ENCODE data around the gene CCNG1. TPM values are rescaled to one million over a fixed set of nuclear protein-coding genes. Genes with fewer than 3 reads are reported as not detected.

Gene CCNG1
- polyA plus RNA-seq, 1 donor from 2014 or later: 106 TPM

DNA sequence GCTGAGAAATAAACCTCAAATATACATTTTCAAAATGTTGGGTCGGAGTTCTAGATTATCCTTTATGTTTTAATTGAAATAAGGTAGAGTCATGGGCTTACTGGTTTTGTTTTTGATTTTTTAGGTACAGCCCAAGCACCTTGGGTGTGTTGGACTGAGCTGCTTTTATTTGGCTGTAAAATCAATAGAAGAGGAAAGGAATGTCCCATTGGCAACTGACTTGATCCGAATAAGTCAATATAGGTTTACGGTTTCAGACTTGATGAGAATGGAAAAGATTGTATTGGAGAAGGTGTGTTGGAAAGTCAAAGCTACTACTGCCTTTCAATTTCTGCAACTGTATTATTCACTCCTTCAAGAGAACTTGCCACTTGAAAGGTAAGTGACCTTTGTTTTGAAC, 3.6 kb downstream of the CCNG1 start:
- Histone ChIP-seq H4K20me1 (ENCODE audit: insufficient read depth) (no peaks in the 10 kb centered on the region), H3K27ac (ENCODE audit: low read length) (no peak overlapping the region), H3K36me3 (ENCODE audit: insufficient read depth, low read length) (no peaks in the 10 kb centered on the region), H3K79me2 (replicated peaks; ENCODE audit: insufficient read depth, low read length) (peaks cover 42% of the 10 kb centered on the region), H3F3A (ENCODE audit: insufficient read depth, low read length, poor library complexity, severe bottlenecking) (no peaks in the 10 kb centered on the region), H3K9ac (ENCODE audit: low read length) (no peak overlapping the region), H3K4me2 (ENCODE audit: low read length) (no peak overlapping the region), H3K27me3 (ENCODE audit: insufficient read depth, low read depth, low read length) (no peaks in the 10 kb centered on the region), H3K4me3 (ENCODE audit: low read length) (peak overlapping the region; percentile 86), H2AFZ (ENCODE audit: low read depth, low read length) (no peak overlapping the region), H3K9me3 (ENCODE audit: low read length) (no peaks in the 10 kb centered on the region), H3K9me2 (ENCODE audit: insufficient read depth, low read length) (no peaks in the 10 kb centered on the region)
- TF ChIP-seq SMC3 (conservative IDR thresholded peaks at IDR 0.05; ENCODE audit: poor library complexity): no peak
- TF ChIP-seq EZH2 (IDR thresholded peaks at IDR 0.05; ENCODE audit: borderline replicate concordance, insufficient read depth, low read length, poor library complexity, severe bottlenecking): no peak
- TF ChIP-seq POLR2AphosphoS5 (IDR thresholded peaks at IDR 0.05): no peak
- TF ChIP-seq, protein P1, sequence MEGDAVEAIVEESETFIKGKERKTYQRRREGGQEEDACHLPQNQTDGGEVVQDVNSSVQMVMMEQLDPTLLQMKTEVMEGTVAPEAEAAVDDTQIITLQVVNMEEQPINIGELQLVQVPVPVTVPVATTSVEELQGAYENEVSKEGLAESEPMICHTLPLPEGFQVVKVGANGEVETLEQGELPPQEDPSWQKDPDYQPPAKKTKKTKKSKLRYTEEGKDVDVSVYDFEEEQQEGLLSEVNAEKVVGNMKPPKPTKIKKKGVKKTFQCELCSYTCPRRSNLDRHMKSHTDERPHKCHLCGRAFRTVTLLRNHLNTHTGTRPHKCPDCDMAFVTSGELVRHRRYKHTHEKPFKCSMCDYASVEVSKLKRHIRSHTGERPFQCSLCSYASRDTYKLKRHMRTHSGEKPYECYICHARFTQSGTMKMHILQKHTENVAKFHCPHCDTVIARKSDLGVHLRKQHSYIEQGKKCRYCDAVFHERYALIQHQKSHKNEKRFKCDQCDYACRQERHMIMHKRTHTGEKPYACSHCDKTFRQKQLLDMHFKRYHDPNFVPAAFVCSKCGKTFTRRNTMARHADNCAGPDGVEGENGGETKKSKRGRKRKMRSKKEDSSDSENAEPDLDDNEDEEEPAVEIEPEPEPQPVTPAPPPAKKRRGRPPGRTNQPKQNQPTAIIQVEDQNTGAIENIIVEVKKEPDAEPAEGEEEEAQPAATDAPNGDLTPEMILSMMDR (IDR thresholded peaks at IDR 0.05; ENCODE audit: poor library complexity, severe bottlenecking): no peak
- no peak for TF ChIP-seq RAD21 (conservative IDR thresholded peaks at IDR 0.05)
- TF ChIP-seq MXI1 (conservative IDR thresholded peaks at IDR 0.05; ENCODE audit: poor library complexity, severe bottlenecking): no peak
- no peak for TF ChIP-seq TAF1 (IDR thresholded peaks at IDR 0.05; ENCODE audit: low read depth)
- TF ChIP-seq, protein P2, sequence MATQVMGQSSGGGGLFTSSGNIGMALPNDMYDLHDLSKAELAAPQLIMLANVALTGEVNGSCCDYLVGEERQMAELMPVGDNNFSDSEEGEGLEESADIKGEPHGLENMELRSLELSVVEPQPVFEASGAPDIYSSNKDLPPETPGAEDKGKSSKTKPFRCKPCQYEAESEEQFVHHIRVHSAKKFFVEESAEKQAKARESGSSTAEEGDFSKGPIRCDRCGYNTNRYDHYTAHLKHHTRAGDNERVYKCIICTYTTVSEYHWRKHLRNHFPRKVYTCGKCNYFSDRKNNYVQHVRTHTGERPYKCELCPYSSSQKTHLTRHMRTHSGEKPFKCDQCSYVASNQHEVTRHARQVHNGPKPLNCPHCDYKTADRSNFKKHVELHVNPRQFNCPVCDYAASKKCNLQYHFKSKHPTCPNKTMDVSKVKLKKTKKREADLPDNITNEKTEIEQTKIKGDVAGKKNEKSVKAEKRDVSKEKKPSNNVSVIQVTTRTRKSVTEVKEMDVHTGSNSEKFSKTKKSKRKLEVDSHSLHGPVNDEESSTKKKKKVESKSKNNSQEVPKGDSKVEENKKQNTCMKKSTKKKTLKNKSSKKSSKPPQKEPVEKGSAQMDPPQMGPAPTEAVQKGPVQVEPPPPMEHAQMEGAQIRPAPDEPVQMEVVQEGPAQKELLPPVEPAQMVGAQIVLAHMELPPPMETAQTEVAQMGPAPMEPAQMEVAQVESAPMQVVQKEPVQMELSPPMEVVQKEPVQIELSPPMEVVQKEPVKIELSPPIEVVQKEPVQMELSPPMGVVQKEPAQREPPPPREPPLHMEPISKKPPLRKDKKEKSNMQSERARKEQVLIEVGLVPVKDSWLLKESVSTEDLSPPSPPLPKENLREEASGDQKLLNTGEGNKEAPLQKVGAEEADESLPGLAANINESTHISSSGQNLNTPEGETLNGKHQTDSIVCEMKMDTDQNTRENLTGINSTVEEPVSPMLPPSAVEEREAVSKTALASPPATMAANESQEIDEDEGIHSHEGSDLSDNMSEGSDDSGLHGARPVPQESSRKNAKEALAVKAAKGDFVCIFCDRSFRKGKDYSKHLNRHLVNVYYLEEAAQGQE (IDR thresholded peaks at IDR 0.05; ENCODE audit: borderline replicate concordance): no peak
- no peak for TF ChIP-seq EP300 (conservative IDR thresholded peaks at IDR 0.05; ENCODE audit: poor library complexity, severe bottlenecking)

DNA sequence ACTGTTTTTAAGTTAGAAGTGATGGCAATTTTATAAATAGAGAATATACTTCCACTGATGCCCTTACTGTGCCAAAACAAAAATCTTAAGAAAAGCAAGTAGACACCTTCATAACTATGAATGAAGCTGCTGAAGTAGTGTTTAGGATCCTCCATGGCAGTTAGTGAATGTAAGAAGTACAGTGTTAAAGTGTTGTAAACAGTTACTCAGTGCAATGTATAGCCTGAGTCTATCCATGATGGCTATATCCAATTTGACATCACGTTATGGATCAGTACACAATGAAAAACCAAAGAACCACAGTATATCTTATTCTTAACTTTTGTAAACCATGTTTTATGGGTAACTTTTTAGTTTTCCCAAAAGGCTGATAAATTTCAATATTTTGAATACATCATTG, 7.1 kb downstream of the CCNG1 start:
- no peaks in the 10 kb centered on the region for H4K20me1 ChIP-seq (ENCODE audit: insufficient read depth)
- peaks cover 5% of the 10 kb centered on the region for H3K36me3 ChIP-seq (ENCODE audit: insufficient read depth, low read length)

More for the DNA sequence above, 7.1 kb downstream of the CCNG1 start:
- Histone ChIP-seq H3K79me2 (replicated peaks; ENCODE audit: insufficient read depth, low read length) (peaks cover 20% of the 10 kb centered on the region), H3K9me2 (ENCODE audit: insufficient read depth, low read length) (no peaks in the 10 kb centered on the region), H3K27ac (ENCODE audit: low read length) (no peak overlapping the region), H2AFZ (ENCODE audit: low read depth, low read length) (no peak overlapping the region), H3F3A (ENCODE audit: insufficient read depth, low read length, poor library complexity, severe bottlenecking) (no peaks in the 10 kb centered on the region), H3K27me3 (ENCODE audit: insufficient read depth, low read depth, low read length) (no peaks in the 10 kb centered on the region), H3K4me2 (ENCODE audit: low read length) (no peak overlapping the region), H3K9me3 (ENCODE audit: low read length) (no peaks in the 10 kb centered on the region), H3K9ac (ENCODE audit: low read length) (no peak overlapping the region), H3K4me3 (ENCODE audit: low read length) (no peak overlapping the region)
- TF ChIP-seq RAD21 (conservative IDR thresholded peaks at IDR 0.05) (no peak), MXI1 (conservative IDR thresholded peaks at IDR 0.05; ENCODE audit: poor library complexity, severe bottlenecking) (no peak), EP300 (conservative IDR thresholded peaks at IDR 0.05; ENCODE audit: poor library complexity, severe bottlenecking) (no peak), TAF1 (IDR thresholded peaks at IDR 0.05; ENCODE audit: low read depth) (no peak), SMC3 (conservative IDR thresholded peaks at IDR 0.05; ENCODE audit: poor library complexity) (no peak), POLR2AphosphoS5 (IDR thresholded peaks at IDR 0.05) (no peak), EZH2 (IDR thresholded peaks at IDR 0.05; ENCODE audit: borderline replicate concordance, insufficient read depth, low read length, poor library complexity, severe bottlenecking) (no peak)
- TF ChIP-seq, protein P2 (IDR thresholded peaks at IDR 0.05; ENCODE audit: borderline replicate concordance): no peak
- TF ChIP-seq, protein P1 (IDR thresholded peaks at IDR 0.05; ENCODE audit: poor library complexity, severe bottlenecking): no peak

All from neural cell (in vitro differentiated cells).